NCI-H774 (cell line): Measurements from ENCODE around the gene MTURN.
"Not testable (repeated sequence)": the region's sequence is repeated elsewhere in the genome, so short reads cannot be mapped to it uniquely, and the experiment has no call there.

Experiments used
- DNase-seq: peaks from one replicate; lab custom pipeline; 2025; lab: John Stamatoyannopoulos, UW

The MTURN gene

GRCh38 chr7:30181211-30181610, 46.4 kb downstream of the MTURN start:
- no peak for DNase-seq

DNA sequence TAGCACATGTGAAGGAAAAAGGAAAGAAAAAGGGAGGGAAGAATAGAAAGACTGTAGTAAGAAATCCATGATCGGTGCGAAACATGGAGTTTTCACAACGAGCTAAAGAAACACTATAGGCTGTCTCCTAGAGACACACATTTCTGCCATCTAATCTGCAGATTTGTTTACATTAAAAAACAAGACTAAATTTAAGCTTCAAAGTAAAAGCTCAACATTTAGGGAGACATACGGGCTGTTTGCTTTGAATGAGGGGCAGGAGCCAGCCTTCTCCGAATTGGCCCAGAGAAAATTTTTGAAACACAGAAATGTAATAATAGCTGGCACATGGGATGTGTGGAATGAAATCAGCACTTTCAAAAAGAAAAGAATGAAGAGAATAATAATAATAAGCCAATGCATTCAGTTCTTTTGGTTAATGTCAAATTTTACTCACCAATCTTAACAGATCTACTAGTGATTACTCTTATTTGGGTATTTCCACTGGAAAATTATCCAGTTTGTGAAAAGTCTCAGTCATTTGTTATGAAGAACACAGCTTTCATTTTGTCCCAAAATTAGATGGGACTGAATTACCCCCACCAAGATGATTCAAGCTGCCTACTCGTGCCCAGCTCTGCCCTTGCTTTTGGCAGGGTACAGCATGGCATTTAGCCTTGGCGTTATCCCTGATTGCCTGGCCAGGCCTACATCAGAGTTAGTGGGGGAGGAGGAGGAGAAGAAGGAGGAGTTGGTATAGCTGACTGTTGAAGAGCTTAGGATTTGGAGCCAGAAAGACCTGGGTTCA, 47.1 kb downstream of the MTURN start:
- DNase-seq = no peak

DNA sequence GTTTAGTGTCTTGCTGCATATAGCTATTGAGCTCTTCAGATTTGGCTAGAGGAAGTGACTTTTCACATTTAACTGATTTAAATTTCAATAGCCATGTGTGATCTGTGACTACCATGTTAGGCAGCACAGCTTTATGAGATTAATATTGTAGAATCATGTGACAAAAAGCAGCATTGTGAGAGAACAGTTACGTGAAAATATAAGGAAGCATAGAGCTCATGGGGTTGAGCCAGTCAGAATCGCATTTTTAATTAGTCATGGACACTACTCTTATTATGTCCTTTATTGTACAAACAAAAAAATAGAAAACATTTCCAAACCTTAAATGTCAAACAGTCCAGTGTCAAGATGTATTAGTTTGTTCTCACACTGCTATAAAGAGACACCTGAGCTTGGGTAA, 48.0 kb downstream of the MTURN start:
- no peak for DNase-seq

GRCh38 chr7:30183749-30184369, 49.1 kb downstream of the MTURN start:
- no peak for DNase-seq

DNA sequence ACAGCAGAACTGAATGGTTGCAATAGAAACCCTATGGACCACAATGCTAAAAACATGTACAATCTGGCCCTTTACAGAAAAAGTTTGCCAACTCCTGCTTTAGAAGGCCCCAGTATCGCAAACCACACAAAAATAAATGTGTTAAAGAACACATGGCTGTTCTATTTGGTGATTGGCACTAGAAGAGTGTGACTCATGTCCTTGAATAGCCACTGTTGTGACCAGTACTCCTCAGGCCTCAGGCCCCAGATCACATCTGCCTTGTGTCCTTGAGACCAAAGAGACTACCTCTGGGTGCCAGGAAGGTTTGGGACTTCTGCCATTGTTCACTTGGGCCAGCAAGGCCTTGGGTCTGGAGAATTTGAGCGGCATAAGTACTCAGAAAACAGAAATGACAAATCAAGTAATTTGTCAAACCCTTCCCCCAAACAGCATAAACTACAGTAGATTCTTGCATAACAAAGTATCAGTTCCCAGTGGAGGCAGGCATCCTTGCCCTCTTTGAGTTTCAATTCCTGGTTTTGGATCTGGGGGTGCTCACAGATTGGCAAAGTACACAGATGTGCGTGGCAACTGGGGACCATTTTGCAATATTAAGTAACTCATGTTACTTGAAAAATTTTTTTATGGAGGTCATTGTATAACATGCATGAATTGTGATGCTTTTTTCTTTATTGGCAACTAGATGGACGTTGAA, 50.2 kb downstream of the MTURN start:
- DNase-seq = no peak

- no peak for DNase-seq
Observed at GRCh38 chr7:30185496-30185895, 50.7 kb downstream of the MTURN start.

- no peak for DNase-seq
Observed at GRCh38 chr7:30186725-30187124, 51.9 kb downstream of the MTURN start.

GRCh38 chr7:30187513-30187912, 52.7 kb downstream of the MTURN start:
- no peak for DNase-seq

GRCh38 chr7:30188381-30188780, 53.6 kb downstream of the MTURN start:
- DNase-seq = not testable (repeated sequence)

DNA sequence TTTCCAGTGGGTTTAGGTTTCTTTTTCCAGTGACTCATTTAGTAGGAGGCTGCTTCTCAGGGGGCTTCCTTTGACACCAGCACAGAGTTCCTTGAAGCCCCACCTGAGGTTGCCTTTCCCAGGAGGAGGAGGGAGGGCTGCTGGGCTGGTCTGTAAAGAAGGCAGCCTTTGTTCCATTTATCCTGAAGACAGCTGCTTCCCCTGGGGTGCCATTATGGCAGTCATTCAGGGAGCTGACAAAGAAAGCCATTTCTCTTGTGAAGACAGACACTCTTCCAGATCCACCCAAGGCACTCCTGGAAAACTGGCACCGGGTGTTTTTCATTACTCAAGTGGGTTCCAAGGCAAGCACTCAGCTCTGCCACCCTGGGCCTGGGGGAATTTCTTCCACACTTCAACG, 54.0 kb downstream of the MTURN start:
- DNase-seq = no peak

GRCh38 chr7:30191809-30192208, 57.0 kb downstream of the MTURN start:
- DNase-seq = no peak

DNA sequence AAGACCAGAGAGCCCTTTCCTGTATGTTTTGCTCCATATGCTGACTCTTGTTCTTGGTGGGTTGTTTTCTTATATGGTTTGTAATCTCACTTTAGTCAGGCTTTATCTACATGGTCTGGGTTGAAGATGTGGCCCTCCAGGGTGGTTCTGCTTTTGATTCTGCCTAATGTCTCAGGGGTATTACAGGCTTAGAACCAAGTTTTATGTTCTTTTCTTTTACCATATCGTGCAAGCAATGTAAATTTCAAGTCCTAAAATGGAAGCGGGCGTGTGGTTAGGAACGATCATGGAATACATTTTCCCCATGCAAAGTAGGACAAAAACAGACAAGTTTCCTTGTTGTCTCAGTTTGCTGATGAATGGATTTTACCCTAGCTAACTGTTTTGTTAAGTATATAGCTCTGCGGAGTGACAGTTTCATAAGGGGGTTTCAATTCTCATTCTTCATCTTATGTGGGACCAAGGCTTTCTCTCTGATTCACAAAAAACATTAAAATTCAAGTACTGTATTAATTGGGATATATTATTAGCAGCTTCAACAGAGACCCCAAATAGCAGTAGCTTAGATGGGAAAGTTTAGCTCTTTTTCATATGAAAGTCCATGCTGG, 58.7 kb downstream of the MTURN start:
- DNase-seq = no peak

DNA sequence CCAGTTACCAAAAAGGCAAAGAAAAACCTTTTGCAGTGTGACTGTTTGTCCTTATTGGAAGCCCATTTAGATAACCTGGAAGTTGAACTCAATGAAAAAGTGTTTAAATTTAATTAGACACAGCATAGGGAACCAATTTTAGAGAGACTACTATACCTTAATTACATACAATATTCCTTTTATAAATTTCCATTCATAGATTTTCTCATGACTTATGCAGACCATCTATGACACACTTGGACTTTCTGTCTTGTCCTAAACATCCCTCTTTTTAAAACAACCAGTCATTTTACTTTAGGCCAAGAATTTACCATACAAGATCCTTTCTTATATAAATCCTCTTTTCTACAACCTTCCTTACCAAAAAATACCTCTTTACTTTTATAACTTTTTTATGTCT, 61.6 kb downstream of the MTURN start:
- no peak for DNase-seq

GRCh38 chr7:30197438-30197837, 62.7 kb downstream of the MTURN start:
- no peak for DNase-seq

GRCh38 chr7:30199271-30199670, 64.5 kb downstream of the MTURN start:
- no peak for DNase-seq

DNA sequence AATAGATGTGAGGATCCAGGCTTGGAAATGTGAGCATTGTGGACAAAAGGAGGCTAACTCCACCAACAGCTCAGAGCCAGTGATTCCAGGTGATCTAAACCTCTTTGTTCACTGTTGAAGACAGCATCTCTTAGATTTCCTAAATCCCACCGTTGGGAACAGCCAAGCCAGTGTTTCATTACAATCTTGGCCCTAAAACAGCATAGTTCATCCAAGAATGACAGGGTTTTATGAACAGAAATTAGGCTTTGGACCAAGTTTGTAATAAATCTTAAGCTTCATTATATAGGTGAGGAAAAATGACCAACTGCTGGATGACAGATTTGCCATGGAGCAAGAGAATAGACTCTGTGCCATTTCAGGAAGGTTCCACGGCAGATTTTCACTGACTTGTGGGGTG, 65.8 kb downstream of the MTURN start:
- DNase-seq = no peak

DNA sequence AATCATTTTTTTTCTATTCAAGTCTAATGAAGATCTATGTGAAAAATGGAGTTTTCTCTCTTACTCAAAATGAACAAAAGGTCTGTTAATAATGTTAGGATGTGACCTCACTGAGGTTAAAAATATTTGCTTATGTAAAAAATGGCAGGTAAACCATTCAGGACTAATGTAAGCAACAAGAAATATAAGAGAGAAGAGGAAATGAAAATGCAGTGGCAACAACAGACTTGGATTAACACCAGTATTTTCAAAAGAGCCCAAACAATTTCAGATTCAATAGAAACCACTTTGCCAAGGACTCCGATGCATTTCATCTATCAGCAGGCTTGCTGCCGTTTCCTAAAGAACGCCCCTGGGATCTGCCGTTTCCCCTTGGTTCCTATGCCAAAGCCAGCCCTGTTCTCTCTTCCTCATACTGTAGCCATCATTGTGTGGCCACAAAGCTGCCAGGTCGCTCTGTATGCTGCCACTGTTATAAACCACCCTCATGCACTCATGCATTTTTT, 66.4 kb downstream of the MTURN start:
- DNase-seq = no peak

DNA sequence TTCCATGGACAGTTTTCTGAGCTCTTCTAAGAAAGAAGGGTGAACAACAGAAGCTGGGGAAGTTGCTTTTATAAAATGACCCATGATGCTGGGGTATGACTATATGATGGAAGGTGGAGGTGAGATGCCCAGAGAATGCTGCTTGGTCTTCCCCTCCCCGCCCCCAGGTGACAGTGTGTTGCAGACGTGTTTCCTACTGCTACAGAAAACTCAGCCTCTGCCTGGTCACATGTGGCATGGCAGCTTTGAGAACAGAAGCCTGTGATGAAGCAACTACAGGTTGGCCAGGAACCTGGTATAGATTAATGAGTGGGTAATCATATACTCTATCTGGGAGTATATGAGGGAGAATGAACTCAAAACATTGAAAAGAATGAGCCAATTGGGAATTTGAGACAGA, 67.1 kb downstream of the MTURN start:
- DNase-seq = no peak

GRCh38 chr7:30202671-30203070, 67.9 kb downstream of the MTURN start:
- DNase-seq = no peak

DNA sequence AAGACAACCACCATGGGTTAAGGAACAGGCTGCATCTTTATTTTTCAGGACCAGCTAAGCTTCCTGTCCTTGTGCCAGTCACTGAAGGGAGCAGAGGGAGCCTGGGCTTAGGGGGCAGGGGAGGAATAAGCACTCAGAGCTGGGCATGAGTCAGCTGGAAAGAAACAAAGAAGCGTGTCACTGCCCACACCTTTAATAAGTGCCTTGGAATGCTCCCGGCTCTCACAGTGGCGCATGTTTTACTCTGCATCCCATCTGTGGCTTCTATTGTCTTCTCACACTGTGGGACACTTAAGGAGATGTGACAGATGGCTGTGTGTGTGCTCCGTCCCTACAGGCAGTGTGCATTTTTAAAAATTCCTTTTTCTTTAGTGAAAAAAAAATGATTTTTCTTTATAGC, 71.7 kb downstream of the MTURN start:
- no peak for DNase-seq

- no peak for DNase-seq
Observed at GRCh38 chr7:30206942-30207341, 72.2 kb downstream of the MTURN start.

- no peak for DNase-seq
Observed at GRCh38 chr7:30207376-30207775, 72.6 kb downstream of the MTURN start.

DNA sequence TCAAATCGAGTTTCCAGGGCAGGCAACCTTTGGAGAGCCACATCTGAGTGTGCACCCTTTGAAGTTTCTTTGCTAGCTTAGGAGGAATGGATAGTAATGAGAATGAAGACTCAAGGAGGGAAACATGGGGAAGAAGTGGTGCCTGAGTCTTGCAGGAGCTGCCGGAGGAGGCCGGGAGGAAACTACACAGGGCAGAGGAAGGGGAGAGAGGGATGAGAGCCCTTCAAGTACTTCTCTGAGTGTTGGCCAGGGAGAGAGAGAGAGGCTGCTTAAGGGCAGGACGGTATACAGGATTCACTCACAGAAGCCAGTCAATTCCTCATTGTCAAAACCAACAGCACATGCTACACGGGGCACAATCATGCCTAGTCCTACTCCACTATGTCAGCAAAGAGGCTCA, 75.2 kb downstream of the MTURN start:
- DNase-seq = no peak
